Neural crest cell (in vitro differentiated cells): ENCODE data around the gene CCDC27. TPM values are rescaled to one million over a fixed set of nuclear protein-coding genes. Genes with fewer than 3 reads are reported as not detected.
A peak's percentile ranks its signal among the peaks of the same experiment; 100 is the strongest.
"Not testable (repeated sequence)": the region's sequence is repeated elsewhere in the genome, so short reads cannot be mapped to it uniquely, and the experiment has no call there.

Source experiments
- DNase-seq: peaks from one replicate; pipeline ENCODE4 v3.0.0; 2021; ENCODE audit warnings: low read depth, mixed read lengths, low spot score
- H3K27ac Mint-ChIP-seq: one replicate; pipeline ENCODE4 v1.8.0; 2021; ENCODE audit warnings: mild to moderate bottlenecking, mixed read lengths; ENCODE audit not compliant: unreplicated experiment
- H3K27me3 Mint-ChIP-seq: 2 replicates; pipeline ENCODE4 v1.8.0; 2021; ENCODE audit warnings: low read depth, mild to moderate bottlenecking, mixed read lengths
- H3K36me3 Mint-ChIP-seq: 2 replicates; pipeline ENCODE4 v1.8.0; 2021; ENCODE audit warnings: low read depth, mild to moderate bottlenecking, mixed read lengths
- H3K4me1 Mint-ChIP-seq: 2 replicates; pipeline ENCODE4 v1.8.0; 2021; ENCODE audit warnings: mixed read lengths
- H3K4me3 Mint-ChIP-seq: one replicate; pipeline ENCODE4 v1.8.0; 2021; ENCODE audit warnings: mild to moderate bottlenecking, mixed read lengths
- H3K9me3 Mint-ChIP-seq: 2 replicates; pipeline ENCODE4 v1.8.0; 2021; ENCODE audit warnings: mixed read lengths
- CTCF ChIP-seq: fragments of 200-600 bp; sonication (generic); conservative IDR thresholded peaks from 2 replicates; pipeline ENCODE4 v1.5.0; 2021; ENCODE audit warnings: antibody characterized with exemption, mild to moderate bottlenecking
- total RNA-seq: library from RNA; stranded (reverse); gene quantifications from 2 replicates; pipeline ENCODE4 v1.2.1, GENCODE V29; 2021

The CCDC27 gene
- total RNA-seq, 1 donor from 2014 or later: not detected

- TF ChIP-seq CTCF: no peak
- Mint-ChIP-seq H3K27me3 (peaks cover 4% of the 10 kb centered on the region), H3K9me3 (no peaks in the 10 kb centered on the region), H3K4me1 (no peaks in the 10 kb centered on the region), H3K4me3 (no peak overlapping the region), H3K36me3 (no peaks in the 10 kb centered on the region), H3K27ac (no peak overlapping the region)
- DNase-seq: no peak
These were observed 30.2 kb upstream of the CCDC27 start for GRCh38 chr1:3721955-3722465.

- H3K27me3 Mint-ChIP-seq: peaks cover 4% of the 10 kb centered on the region
- H3K4me1 Mint-ChIP-seq: no peaks in the 10 kb centered on the region
These were observed 29.4 kb upstream of the CCDC27 start for GRCh38 chr1:3722846-3723245.

GRCh38 chr1:3724416-3725030 lies 27.7 kb upstream of the CCDC27 start:
- H3K9me3 Mint-ChIP-seq, H3K27ac Mint-ChIP-seq, H3K4me3 Mint-ChIP-seq, H3K27me3 Mint-ChIP-seq, H3K36me3 Mint-ChIP-seq, H3K4me1 Mint-ChIP-seq: not testable (repeated sequence)
- DNase-seq: peak; percentile 91
- TF ChIP-seq CTCF: peak; percentile 96

More at GRCh38 chr1:3722846-3723245, 29.4 kb upstream of the CCDC27 start:
- Mint-ChIP-seq H3K4me3 (no peak overlapping the region), H3K27ac (no peak overlapping the region), H3K36me3 (no peaks in the 10 kb centered on the region), H3K9me3 (no peaks in the 10 kb centered on the region)
- TF ChIP-seq CTCF: no peak
- DNase-seq: no peak

DNA sequence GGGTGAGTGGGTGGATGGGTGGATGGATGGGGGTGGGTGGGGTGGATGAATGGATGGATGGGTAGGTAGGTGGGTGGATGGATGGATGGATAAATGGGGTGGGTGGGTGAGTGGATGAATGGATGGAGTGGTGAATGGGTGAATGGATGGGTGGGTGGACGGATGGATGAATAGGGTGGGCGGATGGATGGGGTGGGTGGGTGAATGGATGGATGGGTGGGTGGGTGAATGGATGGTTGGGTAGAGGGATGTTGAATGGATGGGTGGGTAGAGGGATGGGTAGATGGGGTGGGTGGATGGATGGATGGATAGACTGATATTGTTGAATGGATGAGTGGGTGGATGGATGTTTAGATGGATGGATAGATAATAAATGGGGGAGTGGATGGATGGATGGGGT lies 26.9 kb upstream of the CCDC27 start:
- no peak overlapping the region for H3K27ac Mint-ChIP-seq
- H3K9me3 Mint-ChIP-seq: no peaks in the 10 kb centered on the region
- no peak for DNase-seq
- H3K4me1 Mint-ChIP-seq: no peaks in the 10 kb centered on the region
- peaks cover 4% of the 10 kb centered on the region for H3K27me3 Mint-ChIP-seq
- no peak overlapping the region for H3K4me3 Mint-ChIP-seq
- no peaks in the 10 kb centered on the region for H3K36me3 Mint-ChIP-seq
- TF ChIP-seq CTCF: no peak

GRCh38 chr1:3727042-3727824 lies 25.0 kb upstream of the CCDC27 start:
- TF ChIP-seq CTCF: peak; percentile 51
- Mint-ChIP-seq H3K4me1 (peaks cover 9% of the 10 kb centered on the region), H3K27ac (no peak overlapping the region), H3K27me3 (peaks cover 4% of the 10 kb centered on the region), H3K36me3 (no peaks in the 10 kb centered on the region), H3K9me3 (no peaks in the 10 kb centered on the region), H3K4me3 (no peak overlapping the region)
- peak; percentile 41 for DNase-seq
